ENCODE data around the gene PKIG.

Gene PKIG

DNA sequence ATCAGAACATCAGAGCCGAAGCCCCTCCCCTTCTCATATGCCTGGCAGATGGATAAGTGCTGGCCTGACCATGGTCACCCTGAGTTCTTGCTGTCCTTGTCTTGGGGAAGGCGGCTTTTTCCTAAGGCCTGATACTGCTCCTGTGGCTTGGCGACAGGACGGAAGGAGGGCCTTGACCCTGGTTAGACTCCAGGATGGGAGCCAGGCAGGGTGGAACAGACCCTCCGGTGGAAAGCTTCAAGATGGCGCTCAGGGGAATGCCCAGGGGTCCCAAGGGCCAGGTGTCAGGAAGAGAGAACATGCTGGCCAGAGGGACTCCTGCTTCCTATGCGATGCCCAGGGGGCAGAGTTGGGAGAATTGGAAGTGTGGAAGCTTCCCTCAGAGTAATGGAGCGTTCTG, 39.6 kb downstream of the PKIG start:
- peaks cover 95% of the 10 kb centered on the region for H4K20me1 ChIP-seq (ENCODE audit: insufficient read depth, low read length)

DNA sequence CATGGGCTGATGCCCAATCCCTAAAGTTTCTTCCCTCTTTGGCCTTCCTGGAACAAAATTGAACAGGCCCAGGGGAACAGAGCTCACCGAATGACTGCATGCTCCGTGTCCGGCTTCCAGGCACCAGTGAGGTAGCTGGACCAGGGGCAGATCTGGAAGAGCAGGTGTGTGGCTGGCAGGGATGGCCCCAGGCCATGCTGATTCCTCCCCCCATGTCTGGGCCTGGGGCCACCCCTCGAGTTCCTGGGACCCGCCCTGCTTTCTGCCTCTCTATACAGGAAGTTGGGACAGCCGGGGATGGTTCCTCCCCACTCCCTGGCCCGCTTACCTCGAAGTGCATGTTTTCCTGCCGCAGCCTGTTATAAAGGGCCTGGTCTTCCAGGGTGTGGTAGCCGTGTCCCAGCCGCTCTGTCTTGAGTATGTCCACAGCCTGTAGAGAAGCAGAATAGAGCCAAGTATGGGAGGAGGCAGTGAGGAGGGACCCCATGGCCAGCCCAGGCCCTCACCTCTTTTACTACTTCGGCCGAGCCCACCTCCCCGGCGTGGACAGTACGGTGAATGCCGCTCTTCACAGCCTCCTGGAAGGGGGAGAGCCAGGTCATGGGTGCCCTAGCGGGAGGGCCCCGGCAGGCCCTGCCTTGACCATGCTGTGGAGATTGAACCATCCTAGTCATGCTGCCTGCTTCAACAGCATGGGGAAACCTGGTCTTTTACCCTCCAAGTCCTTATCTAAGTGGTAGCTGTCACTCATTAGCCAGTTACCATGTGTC, 40.3 kb downstream of the PKIG start:
- ATAC-seq (ENCODE audit: insufficient read depth, low read depth), result peak; percentile 3; the same call in 1 of the 3 replicates
- H3K36me3 ChIP-seq (ENCODE audit: insufficient read depth, low read length), result peaks cover 100% of the 10 kb centered on the region
- peak overlapping the region; percentile 58 for H3K27ac ChIP-seq (ENCODE audit: low read length)
- no peak for TF ChIP-seq EZH2 (IDR thresholded peaks at IDR 0.05; ENCODE audit: borderline replicate concordance, low read depth, low read length, severe bottlenecking)
- TF ChIP-seq, protein P1, sequence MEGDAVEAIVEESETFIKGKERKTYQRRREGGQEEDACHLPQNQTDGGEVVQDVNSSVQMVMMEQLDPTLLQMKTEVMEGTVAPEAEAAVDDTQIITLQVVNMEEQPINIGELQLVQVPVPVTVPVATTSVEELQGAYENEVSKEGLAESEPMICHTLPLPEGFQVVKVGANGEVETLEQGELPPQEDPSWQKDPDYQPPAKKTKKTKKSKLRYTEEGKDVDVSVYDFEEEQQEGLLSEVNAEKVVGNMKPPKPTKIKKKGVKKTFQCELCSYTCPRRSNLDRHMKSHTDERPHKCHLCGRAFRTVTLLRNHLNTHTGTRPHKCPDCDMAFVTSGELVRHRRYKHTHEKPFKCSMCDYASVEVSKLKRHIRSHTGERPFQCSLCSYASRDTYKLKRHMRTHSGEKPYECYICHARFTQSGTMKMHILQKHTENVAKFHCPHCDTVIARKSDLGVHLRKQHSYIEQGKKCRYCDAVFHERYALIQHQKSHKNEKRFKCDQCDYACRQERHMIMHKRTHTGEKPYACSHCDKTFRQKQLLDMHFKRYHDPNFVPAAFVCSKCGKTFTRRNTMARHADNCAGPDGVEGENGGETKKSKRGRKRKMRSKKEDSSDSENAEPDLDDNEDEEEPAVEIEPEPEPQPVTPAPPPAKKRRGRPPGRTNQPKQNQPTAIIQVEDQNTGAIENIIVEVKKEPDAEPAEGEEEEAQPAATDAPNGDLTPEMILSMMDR (IDR thresholded peaks at IDR 0.05; ENCODE audit: borderline replicate concordance, extremely low read depth, low read length, poor library complexity, severe bottlenecking), result no peak
- no peak for DNase-seq
- no peaks in the 10 kb centered on the region for H3K9me3 ChIP-seq (ENCODE audit: insufficient read depth, low read length, severe bottlenecking)
- no peaks in the 10 kb centered on the region; the same call in 1 of the 2 replicates for H3K4me1 ChIP-seq (ENCODE audit: insufficient read depth, low read length)
- H3K79me2 ChIP-seq (ENCODE audit: insufficient read depth, low read length), result peaks cover 75% of the 10 kb centered on the region
- H3K27me3 ChIP-seq (ENCODE audit: insufficient read depth, low read length, poor library complexity), result no peaks in the 10 kb centered on the region
- H3K9ac ChIP-seq (ENCODE audit: low read depth, low read length), result no peak overlapping the region
- no peak overlapping the region for H3K4me3 ChIP-seq (ENCODE audit: low read depth in 1 of 2, low read length in 2 of 2)
- H2AFZ ChIP-seq (ENCODE audit: low read depth, low read length), result no peak overlapping the region
- H4K20me1 ChIP-seq (ENCODE audit: insufficient read depth, low read length), result peaks cover 96% of the 10 kb centered on the region
- H3K4me2 ChIP-seq (ENCODE audit: insufficient read depth, low read length), result no peak overlapping the region

More for the DNA sequence above, 39.6 kb downstream of the PKIG start:
- Histone ChIP-seq H3K4me3 (ENCODE audit: low read depth in 1 of 2, low read length in 2 of 2) (no peak overlapping the region), H3K36me3 (ENCODE audit: insufficient read depth, low read length) (peaks cover 100% of the 10 kb centered on the region), H2AFZ (ENCODE audit: low read depth, low read length) (no peak overlapping the region), H3K27me3 (ENCODE audit: insufficient read depth, low read length, poor library complexity) (no peaks in the 10 kb centered on the region), H3K4me1 (ENCODE audit: insufficient read depth, low read length) (no peaks in the 10 kb centered on the region), H3K9ac (ENCODE audit: low read depth, low read length) (no peak overlapping the region), H3K27ac (ENCODE audit: low read length) (peak overlapping the region; percentile 58; the same call in 1 of the 2 replicates), H3K79me2 (ENCODE audit: insufficient read depth, low read length) (peaks cover 71% of the 10 kb centered on the region), H3K9me3 (ENCODE audit: insufficient read depth, low read length, severe bottlenecking) (no peaks in the 10 kb centered on the region), H3K4me2 (ENCODE audit: insufficient read depth, low read length) (no peak overlapping the region)
- no peak for ATAC-seq (ENCODE audit: insufficient read depth, low read depth)
- DNase-seq, result no peak
- TF ChIP-seq, protein P1 (IDR thresholded peaks at IDR 0.05; ENCODE audit: borderline replicate concordance, extremely low read depth, low read length, poor library complexity, severe bottlenecking), result no peak
- TF ChIP-seq EZH2 (IDR thresholded peaks at IDR 0.05; ENCODE audit: borderline replicate concordance, low read depth, low read length, severe bottlenecking), result no peak

- H3K36me3 ChIP-seq (ENCODE audit: insufficient read depth, low read length), result peaks cover 100% of the 10 kb centered on the region
- H3K27me3 ChIP-seq (ENCODE audit: insufficient read depth, low read length, poor library complexity), result no peaks in the 10 kb centered on the region
- peaks cover 87% of the 10 kb centered on the region for H3K79me2 ChIP-seq (ENCODE audit: insufficient read depth, low read length)
- ATAC-seq (ENCODE audit: insufficient read depth, low read depth), result no peak
- H3K4me1 ChIP-seq (ENCODE audit: insufficient read depth, low read length), result no peaks in the 10 kb centered on the region; the same call in 1 of the 2 replicates
- TF ChIP-seq, protein P1 (IDR thresholded peaks at IDR 0.05; ENCODE audit: borderline replicate concordance, extremely low read depth, low read length, poor library complexity, severe bottlenecking), result no peak
- no peak for TF ChIP-seq EZH2 (IDR thresholded peaks at IDR 0.05; ENCODE audit: borderline replicate concordance, low read depth, low read length, severe bottlenecking)
- no peak overlapping the region for H3K4me3 ChIP-seq (ENCODE audit: low read depth in 1 of 2, low read length in 2 of 2)
- DNase-seq, result no peak
- no peak overlapping the region for H3K4me2 ChIP-seq (ENCODE audit: insufficient read depth, low read length)
- peaks cover 95% of the 10 kb centered on the region for H4K20me1 ChIP-seq (ENCODE audit: insufficient read depth, low read length)
- no peak overlapping the region for H3K9ac ChIP-seq (ENCODE audit: low read depth, low read length)
- no peaks in the 10 kb centered on the region for H3K9me3 ChIP-seq (ENCODE audit: insufficient read depth, low read length, severe bottlenecking)
- H2AFZ ChIP-seq (ENCODE audit: low read depth, low read length), result no peak overlapping the region
- peak overlapping the region; percentile 45 for H3K27ac ChIP-seq (ENCODE audit: low read length)
Observed at GRCh38 chr20:44624152-44624551, 41.8 kb downstream of the PKIG start.
